ENCODE data around the gene CCDC71.

- TF ChIP-seq CTCF (IDR thresholded peaks at IDR 0.05) (no peak), POLR2A (IDR thresholded peaks at IDR 0.05) (no peak)
These were observed 30.6 kb downstream of the CCDC71 start for GRCh38 chr3:49135499-49135898.
